Vagina (tissue), 2 donors: Measurements from ENCODE around the gene FAM181A. TPM values are rescaled to one million over a fixed set of nuclear protein-coding genes. Genes with fewer than 3 reads are reported as not detected.

ENCODE experiments used
- DNase-seq, 2 donors: peaks; one replicate each; pipeline ENCODE4 v3.0.0-alpha.2; 2017; ENCODE audit errors: extremely low spot score in 2 of 2
- H3K27ac ChIP-seq: fragments of 200-600 bp; sonication (generic); one replicate; pipeline ENCODE4 v1.5.1; 2019
- H3K27me3 ChIP-seq: fragments of 200-600 bp; sonication (generic); one replicate; pipeline ENCODE4 v1.5.1; 2019
- H3K36me3 ChIP-seq, 2 donors: fragments of 200-600 bp; sonication (generic); one replicate each; pipeline ENCODE4 v1.5.1; 2017 to 2019
- H3K4me1 ChIP-seq: fragments of 200-600 bp; sonication (generic); one replicate; pipeline ENCODE4 v1.5.1; 2019
- H3K4me3 ChIP-seq, 2 donors: fragments of 200-600 bp; sonication (generic); 1 replicate in 1 of 2; 2 replicates in 1 of 2; pipeline ENCODE4 v1.5.1; 2016 to 2019
- H3K9me3 ChIP-seq: fragments of 200-600 bp; sonication (generic); one replicate; pipeline ENCODE4 v1.5.1; 2019
- CTCF ChIP-seq, 3 experiments: fragments of 450-650 bp in 2 of 3; fragments of 200-600 bp in 1 of 3; sonication (generic) in 1 of 3; IDR thresholded peaks; one replicate each; pipeline ENCODE4 v1.5.1; 2017 to 2019; ENCODE audit warnings: antibody characterized with exemption in 3 of 3, mild to moderate bottlenecking in 2 of 3, moderate library complexity in 2 of 3
- POLR2A ChIP-seq, 2 donors: fragments of 450-650 bp; IDR thresholded peaks; one replicate each; pipeline ENCODE4 v1.6.1; 2017; ENCODE audit warnings: antibody characterized with exemption in 2 of 2, mild to moderate bottlenecking in 2 of 2, moderate library complexity in 2 of 2
- POLR2AphosphoS5 ChIP-seq, 2 donors: sonication (generic); formaldehyde crosslinking; IDR thresholded peaks; one replicate each; pipeline ENCODE4 v1.9.0; 2017; ENCODE audit warnings: antibody characterized with exemption in 2 of 2, mild to moderate bottlenecking in 2 of 2, low read depth in 1 of 2; ENCODE audit not compliant: insufficient read depth in 1 of 2
- intact Hi-C: fragments of 100-400 bp; cut with DNase I; formaldehyde crosslinking; loops from one replicate; pipeline ENCODE4 v1.15.1; 2023
- total RNA-seq: library from RNA; depleted of rRNA; stranded (reverse); fragments of >200 nt; gene quantifications from one replicate; pipeline ENCODE4 v1.2.3, GENCODE V29; 2016

The FAM181A gene
- total RNA-seq, 1 donor from 2014 or later, result not detected

DNA sequence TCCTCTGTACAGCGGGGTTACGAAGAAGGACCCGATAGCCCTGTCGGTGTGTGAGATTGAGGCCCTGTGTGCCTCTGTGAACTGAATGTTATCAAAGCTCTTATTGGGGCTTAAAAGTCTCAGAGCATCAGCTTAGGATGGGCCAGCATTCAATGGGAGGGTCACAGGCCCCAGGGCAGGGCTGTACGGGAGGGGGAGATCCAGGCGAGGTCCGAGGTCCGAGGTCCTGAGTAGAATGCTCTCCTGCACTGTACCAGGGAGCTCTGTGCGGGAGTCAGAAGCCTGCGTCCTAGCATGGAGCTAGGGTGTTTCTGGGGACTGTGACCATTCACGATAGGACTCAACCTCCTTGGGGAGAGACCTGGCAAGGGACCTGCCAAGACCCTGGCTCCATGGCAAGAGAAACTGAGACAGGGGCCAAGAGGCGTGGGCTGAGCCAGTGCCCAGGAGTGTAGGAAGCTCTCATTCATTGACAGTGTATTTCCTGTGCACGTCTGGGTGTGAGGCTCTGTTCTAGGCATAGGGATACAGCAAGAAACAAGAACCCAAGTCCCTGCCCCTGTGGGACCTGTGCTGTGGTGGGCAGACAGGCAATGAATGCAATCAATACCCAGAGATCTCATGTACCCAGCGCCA, 12.0 kb upstream of the FAM181A start:
- Histone ChIP-seq H3K4me3 (no peak overlapping the region), H3K27ac (no peak overlapping the region), H3K27me3 (no peaks in the 10 kb centered on the region), H3K36me3 (no peaks in the 10 kb centered on the region), H3K9me3 (no peaks in the 10 kb centered on the region), H3K4me1 (no peaks in the 10 kb centered on the region)
- intact Hi-C loops, result no loop called here
- TF ChIP-seq CTCF (IDR thresholded peaks at IDR 0.05), result no peak
- no peak for DNase-seq

DNA sequence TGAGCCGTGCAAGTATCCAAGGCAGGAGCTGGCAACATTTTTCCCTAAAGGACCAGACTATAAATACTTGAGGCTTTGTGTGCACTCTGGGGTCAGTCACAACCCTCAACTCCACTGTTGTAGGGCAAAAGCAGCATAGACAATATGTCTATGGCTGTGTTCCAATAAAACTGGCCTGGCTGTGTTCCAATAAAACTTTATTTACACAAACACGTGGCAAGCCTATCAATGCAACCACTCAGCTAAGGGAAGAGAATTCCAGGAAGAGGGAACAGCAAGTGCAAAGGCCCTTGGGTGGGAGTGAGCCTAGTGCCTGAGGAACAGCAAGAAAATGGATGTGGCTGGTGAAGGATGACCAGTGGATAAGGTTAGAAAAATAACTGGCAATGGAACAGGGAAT, 11.3 kb upstream of the FAM181A start:
- no peak overlapping the region for H3K4me3 ChIP-seq
- no peaks in the 10 kb centered on the region for H3K27me3 ChIP-seq
- no peak for DNase-seq
- H3K27ac ChIP-seq, result no peak overlapping the region
- TF ChIP-seq POLR2A (IDR thresholded peaks at IDR 0.05) (no peak), POLR2AphosphoS5 (IDR thresholded peaks at IDR 0.05; ENCODE audit: insufficient read depth in 1 of 2, low read depth in 1 of 2) (no peak), CTCF (IDR thresholded peaks at IDR 0.05) (no peak)
- intact Hi-C loops, result no loop called here
- no peaks in the 10 kb centered on the region for H3K9me3 ChIP-seq
- H3K4me1 ChIP-seq, result no peaks in the 10 kb centered on the region
- no peaks in the 10 kb centered on the region for H3K36me3 ChIP-seq

GRCh38 chr14:93916498-93916897, 10.6 kb upstream of the FAM181A start:
- no peak for TF ChIP-seq POLR2AphosphoS5 (IDR thresholded peaks at IDR 0.05; ENCODE audit: insufficient read depth in 1 of 2, low read depth in 1 of 2)
- no peak for TF ChIP-seq POLR2A (IDR thresholded peaks at IDR 0.05)
- TF ChIP-seq CTCF (IDR thresholded peaks at IDR 0.05), result no peak
- Histone ChIP-seq H3K36me3 (no peaks in the 10 kb centered on the region), H3K27ac (no peak overlapping the region), H3K27me3 (no peaks in the 10 kb centered on the region), H3K4me1 (no peaks in the 10 kb centered on the region), H3K4me3 (no peak overlapping the region), H3K9me3 (no peaks in the 10 kb centered on the region)
- DNase-seq, result no peak
- intact Hi-C loops, result no loop called here

DNA sequence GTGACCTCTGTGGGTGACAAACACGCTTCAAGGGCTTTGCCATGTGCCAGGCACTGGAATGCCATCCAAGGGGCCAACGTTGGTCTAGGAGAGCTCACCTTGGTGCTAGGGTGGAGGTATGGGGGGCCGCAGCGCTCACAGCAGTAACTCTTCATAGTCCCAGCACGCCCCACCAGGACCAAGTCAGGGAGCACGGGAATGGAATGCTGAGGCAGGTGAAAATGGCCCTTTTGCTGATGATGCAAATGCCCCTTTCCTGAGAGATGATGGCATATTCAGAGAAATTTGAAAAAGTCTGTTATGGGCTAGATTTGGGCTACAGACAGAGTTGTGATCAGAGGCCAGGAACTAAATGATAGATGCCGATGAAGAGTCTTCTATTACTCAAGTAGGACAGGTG, 10.0 kb upstream of the FAM181A start:
- no peak for DNase-seq
- Histone ChIP-seq H3K9me3 (no peaks in the 10 kb centered on the region), H3K27ac (no peak overlapping the region), H3K4me3 (no peak overlapping the region), H3K4me1 (no peaks in the 10 kb centered on the region), H3K36me3 (no peaks in the 10 kb centered on the region), H3K27me3 (no peaks in the 10 kb centered on the region)
- TF ChIP-seq POLR2AphosphoS5 (IDR thresholded peaks at IDR 0.05; ENCODE audit: insufficient read depth in 1 of 2, low read depth in 1 of 2), result no peak
- TF ChIP-seq CTCF (IDR thresholded peaks at IDR 0.05), result no peak
- TF ChIP-seq POLR2A (IDR thresholded peaks at IDR 0.05), result no peak
- intact Hi-C loops, result no loop called here

- no peak for DNase-seq
- no peaks in the 10 kb centered on the region for H3K9me3 ChIP-seq
- intact Hi-C loops, result no loop called here
- no peaks in the 10 kb centered on the region for H3K4me1 ChIP-seq
- H3K27ac ChIP-seq, result no peak overlapping the region
- TF ChIP-seq CTCF (IDR thresholded peaks at IDR 0.05) (no peak), POLR2AphosphoS5 (IDR thresholded peaks at IDR 0.05; ENCODE audit: insufficient read depth in 1 of 2, low read depth in 1 of 2) (no peak), POLR2A (IDR thresholded peaks at IDR 0.05) (no peak)
- no peak overlapping the region for H3K4me3 ChIP-seq
- no peaks in the 10 kb centered on the region for H3K27me3 ChIP-seq
- no peaks in the 10 kb centered on the region for H3K36me3 ChIP-seq
Observed at GRCh38 chr14:93921001-93921806, 5.9 kb upstream of the FAM181A start.
